Panc1 (cell line): Measurements from ENCODE around the gene RABGAP1L. TPM values are rescaled to one million over a fixed set of nuclear protein-coding genes. Genes with fewer than 3 reads are reported as not detected.

ENCODE experiments used
- ATAC-seq: fragments of 200-7000 bp; cut with Tn5 transposase; 2 replicates; pipeline ENCODE4 v1.9.1; 2020; ENCODE audit warnings: mild to moderate bottlenecking, moderate library complexity
- BruUV-seq: library from RNA; stranded (reverse); fragments of 400-500 nt; replicated peaks from 2 replicates; lab custom pipeline; 2021; lab: Mats Ljungman, UMichigan
- CTCF ChIA-PET: fragments of 300-600 bp; sonication (Branson Sonifier 250); formaldehyde crosslinking; loops from one replicate; lab custom pipeline; 2022; ENCODE audit warnings: antibody characterized with exemption; lab: Charles Lee
- POLR2A ChIA-PET: fragments of 300-600 bp; sonication (Branson Sonifier 250); formaldehyde crosslinking; loops from one replicate; lab custom pipeline; 2022; ENCODE audit warnings: antibody characterized with exemption; lab: Charles Lee
- DNase-seq: peaks from one replicate; pipeline ENCODE4 v3.0.0-alpha.2; 2010; ENCODE audit warnings: low read depth, low spot score
- H3K27ac ChIP-seq: 2 replicates; pipeline ENCODE4 v1.5.1; 2011; ENCODE audit warnings: mild to moderate bottlenecking, low read length, inconsistent platforms
- H3K27me3 ChIP-seq: fragments of 200-500 bp; sonication (Bioruptor generic); 2 replicates; pipeline ENCODE4 v1.6.0; 2014; ENCODE audit warnings: low read length, inconsistent platforms; ENCODE audit not compliant: control insufficient read depth, insufficient read depth
- H3K36me3 ChIP-seq: fragments of 200-500 bp; sonication (Bioruptor generic); 2 replicates; pipeline ENCODE4 v1.5.1; 2014; ENCODE audit warnings: inconsistent platforms, mild to moderate bottlenecking, low read length, moderate library complexity; ENCODE audit not compliant: control insufficient read depth, insufficient read depth
- H3K4me1 ChIP-seq: 2 replicates; pipeline ENCODE4 v1.5.1; 2011; ENCODE audit warnings: inconsistent platforms, mild to moderate bottlenecking, low read length, moderate library complexity; ENCODE audit not compliant: control insufficient read depth, insufficient read depth
- H3K4me3 ChIP-seq, 2 experiments: 2 replicates each; pipeline ENCODE4 v1.5.1; 2011 to 2012; ENCODE audit warnings: low read depth in 2 of 2, low read length in 2 of 2, mild to moderate bottlenecking in 2 of 2, inconsistent platforms in 1 of 2, moderate library complexity in 1 of 2
- H3K9me3 ChIP-seq: fragments of 200-500 bp; sonication (Bioruptor generic); 2 replicates; pipeline ENCODE4 v1.5.1; 2014; ENCODE audit warnings: low read depth, mild to moderate bottlenecking, inconsistent platforms, low read length, moderate library complexity; ENCODE audit not compliant: control insufficient read depth, insufficient read depth
- CTCF ChIP-seq: fragments of 450-650 bp; IDR thresholded peaks from 2 replicates; pipeline ENCODE4 v1.5.1; 2017; ENCODE audit warnings: mild to moderate bottlenecking
- POLR2AphosphoS5 ChIP-seq: IDR thresholded peaks from 2 replicates; pipeline ENCODE4 v1.6.1; 2012; ENCODE audit warnings: mild to moderate bottlenecking, low read depth, low read length, moderate library complexity
- REST ChIP-seq, 2 experiments: IDR thresholded peaks; 2 replicates each; pipeline ENCODE4 v1.6.1; 2011 to 2012; ENCODE audit warnings: low read depth in 2 of 2, control low read depth in 1 of 2, low read length in 1 of 2, mild to moderate bottlenecking in 1 of 2, moderate library complexity in 1 of 2; ENCODE audit not compliant: insufficient read depth in 1 of 2
- SIN3A ChIP-seq: IDR thresholded peaks from 2 replicates; pipeline ENCODE4 v1.6.1; 2012; ENCODE audit warnings: low read depth, mild to moderate bottlenecking, low read length, moderate library complexity, borderline replicate concordance; ENCODE audit not compliant: insufficient read depth
- TCF7L2 ChIP-seq: IDR thresholded peaks from 2 replicates; pipeline ENCODE4 v1.6.1; 2011; ENCODE audit warnings: mild to moderate bottlenecking, low read depth, low read length, inconsistent platforms
- in situ Hi-C: cut with HindIII; loops from 2 replicates; pipeline ENCODE4 v1.10.0; 2016; ENCODE audit warnings: low sequenced_read_pairs, low pct_unique_long_range_greater_than_20kb
- intact Hi-C: fragments of 100-400 bp; cut with micrococcal nuclease; formaldehyde crosslinking; loops from one replicate; pipeline ENCODE4 v1.10.0; 2022; ENCODE audit not compliant: unreplicated experiment
- total RNA-seq: library from RNA; stranded (reverse); gene quantifications from one replicate; pipeline ENCODE4 v1.2.1, GENCODE V29; 2021; ENCODE audit not compliant: unreplicated experiment

RABGAP1L gene
- total RNA-seq, 1 experiment from 2014 or later: 37.0 TPM

- POLR2A ChIA-PET: no interaction called here
- no peaks in the 10 kb centered on the region for H3K36me3 ChIP-seq
- H3K4me3 ChIP-seq: no peak overlapping the region
- H3K9me3 ChIP-seq: no peaks in the 10 kb centered on the region
- no peaks in the 10 kb centered on the region for H3K4me1 ChIP-seq
- H3K27ac ChIP-seq: no peak overlapping the region
- CTCF ChIA-PET: no interaction called here
- intact Hi-C loops (no loop called here), in situ Hi-C loops (no loop called here)
- no TSS peak for BruUV-seq
- no peaks in the 10 kb centered on the region for H3K27me3 ChIP-seq
- no peak for DNase-seq
- ATAC-seq: no peak
- TF ChIP-seq REST (IDR thresholded peaks at IDR 0.05; ENCODE audit: insufficient read depth in 1 of 2, low read depth in 2 of 2, low read length in 1 of 2): no peak
- no peak for TF ChIP-seq POLR2AphosphoS5
- no peak for TF ChIP-seq TCF7L2
- no peak for TF ChIP-seq CTCF
- no peak for TF ChIP-seq SIN3A
Observed at GRCh38 chr1:174768949-174769348, 609.6 kb downstream of the RABGAP1L start.

- H3K4me1 ChIP-seq: no peaks in the 10 kb centered on the region
- ATAC-seq: no peak
- no peaks in the 10 kb centered on the region for H3K36me3 ChIP-seq
- H3K4me3 ChIP-seq: no peak overlapping the region
- ChIA-PET POLR2A (no interaction called here), CTCF (interaction anchor here (0.6 kb wide), 1 partner anchor 49 kb away, joined by 3 read pairs; no protein-coding TSS in a partner anchor)
- H3K27ac ChIP-seq: no peak overlapping the region
- H3K27me3 ChIP-seq: no peaks in the 10 kb centered on the region
- in situ Hi-C loops: no loop called here
- intact Hi-C loops: loop anchor here (1.0 kb wide), 2 partner anchors 213 to 228 kb away; no protein-coding TSS in a partner anchor
- BruUV-seq: no TSS peak
- H3K9me3 ChIP-seq: no peaks in the 10 kb centered on the region
- TF ChIP-seq CTCF (peak; percentile 72; the same call in 1 of the 2 replicates), REST (IDR thresholded peaks at IDR 0.05; ENCODE audit: insufficient read depth in 1 of 2, low read depth in 2 of 2, low read length in 1 of 2) (no peak)
- peak; percentile 28 for DNase-seq
Observed at GRCh38 chr1:174769961-174770549, 610.7 kb downstream of the RABGAP1L start.
